NK-92 (cell line): ENCODE data around the gene ENPP6.

Experiments
- DNase-seq: peaks from one replicate; lab custom pipeline; 2025; ENCODE audit not compliant: unreplicated experiment; lab: John Stamatoyannopoulos, UW

Gene ENPP6

DNA sequence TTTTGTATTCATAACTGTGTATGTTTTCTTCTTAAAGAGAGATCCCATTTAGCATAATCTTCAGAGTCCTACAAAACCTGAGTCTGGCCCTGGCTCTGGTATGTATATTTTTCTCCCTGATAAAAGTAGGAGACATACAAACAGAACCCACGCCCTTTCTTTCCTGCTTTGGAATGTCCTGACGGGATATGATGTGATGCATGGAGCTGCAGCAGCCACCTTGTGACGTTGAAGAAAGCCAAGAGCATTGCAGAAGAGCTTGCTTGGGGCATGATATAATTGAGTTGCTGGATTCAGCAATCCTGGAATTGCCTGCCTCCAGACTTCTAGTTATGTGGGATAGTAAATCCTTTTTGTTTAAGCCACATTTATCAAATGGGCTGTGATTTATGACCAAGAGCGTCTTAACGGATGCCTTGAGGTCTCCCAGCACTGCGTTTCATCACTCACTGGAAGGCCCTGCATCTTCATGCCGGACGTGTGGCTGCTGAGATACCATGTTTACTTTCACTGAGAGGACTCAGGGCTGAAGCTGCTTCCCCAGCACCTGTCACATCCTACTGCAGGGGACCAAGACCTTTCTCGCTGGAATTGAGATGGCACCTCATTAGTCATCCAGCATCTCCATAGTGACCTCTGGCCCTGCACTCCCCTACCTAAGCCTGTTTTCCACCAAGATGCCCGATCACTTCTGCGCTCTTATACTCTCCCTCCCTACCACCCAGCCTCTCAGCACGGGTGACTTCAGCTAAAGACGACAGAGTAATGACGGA lies 107.0 kb downstream of the ENPP6 start:
- no peak for DNase-seq

DNA sequence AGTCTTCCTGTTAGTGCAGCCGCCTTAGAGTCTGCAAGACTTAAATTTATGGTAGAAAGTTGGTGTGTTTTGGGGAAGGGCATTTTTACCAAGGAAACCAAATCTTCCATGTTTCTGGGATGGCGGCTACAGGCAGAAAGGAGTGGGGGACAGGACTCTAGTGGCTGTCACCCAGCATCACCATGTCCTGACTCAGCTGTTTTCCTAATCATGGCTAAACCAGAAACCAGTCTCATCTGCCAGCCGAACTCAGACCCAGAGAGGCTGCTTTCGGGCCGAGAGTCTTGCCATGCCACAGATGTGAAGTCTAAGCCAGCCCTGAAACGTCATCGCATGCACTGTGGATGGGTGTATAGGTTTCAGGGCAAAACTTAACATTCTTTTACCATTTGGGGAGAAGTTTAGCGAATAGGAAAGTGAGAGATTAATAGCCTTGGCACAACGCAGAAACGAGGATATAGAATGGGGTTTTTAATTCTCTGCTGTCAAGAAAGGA lies 109.6 kb downstream of the ENPP6 start:
- DNase-seq: no peak

DNA sequence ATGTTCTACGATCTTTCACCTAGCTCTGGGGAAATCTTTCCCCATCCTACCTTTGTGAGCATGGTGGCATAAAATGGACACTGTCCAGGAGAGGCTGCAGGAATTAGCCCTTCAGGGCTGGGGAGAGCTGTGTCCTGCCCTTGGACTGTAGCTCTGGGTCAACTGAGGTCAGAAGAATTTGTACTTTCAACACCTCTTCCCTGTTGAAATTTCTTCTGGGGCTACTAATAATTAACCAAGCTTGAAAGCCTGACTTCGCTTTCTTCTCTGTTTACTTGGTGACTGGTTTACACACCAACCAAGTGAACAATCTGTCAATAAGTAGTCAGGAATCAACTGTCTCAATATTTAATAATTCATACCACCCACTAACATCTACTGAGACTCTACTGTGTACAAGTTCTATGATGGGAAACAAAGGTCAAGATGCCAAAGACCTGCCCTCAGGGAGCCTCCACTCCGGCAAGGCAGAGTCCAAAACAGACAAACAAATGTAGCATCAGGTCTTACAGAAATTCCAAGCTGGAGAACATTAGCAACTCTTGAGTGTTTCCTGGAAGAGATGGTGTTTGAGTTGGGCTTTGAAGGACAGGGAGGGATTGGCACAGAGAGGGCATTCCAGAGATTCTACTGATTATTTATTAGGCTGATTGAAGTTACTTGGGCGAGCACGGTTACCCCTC lies 113.1 kb downstream of the ENPP6 start:
- no peak for DNase-seq

DNA sequence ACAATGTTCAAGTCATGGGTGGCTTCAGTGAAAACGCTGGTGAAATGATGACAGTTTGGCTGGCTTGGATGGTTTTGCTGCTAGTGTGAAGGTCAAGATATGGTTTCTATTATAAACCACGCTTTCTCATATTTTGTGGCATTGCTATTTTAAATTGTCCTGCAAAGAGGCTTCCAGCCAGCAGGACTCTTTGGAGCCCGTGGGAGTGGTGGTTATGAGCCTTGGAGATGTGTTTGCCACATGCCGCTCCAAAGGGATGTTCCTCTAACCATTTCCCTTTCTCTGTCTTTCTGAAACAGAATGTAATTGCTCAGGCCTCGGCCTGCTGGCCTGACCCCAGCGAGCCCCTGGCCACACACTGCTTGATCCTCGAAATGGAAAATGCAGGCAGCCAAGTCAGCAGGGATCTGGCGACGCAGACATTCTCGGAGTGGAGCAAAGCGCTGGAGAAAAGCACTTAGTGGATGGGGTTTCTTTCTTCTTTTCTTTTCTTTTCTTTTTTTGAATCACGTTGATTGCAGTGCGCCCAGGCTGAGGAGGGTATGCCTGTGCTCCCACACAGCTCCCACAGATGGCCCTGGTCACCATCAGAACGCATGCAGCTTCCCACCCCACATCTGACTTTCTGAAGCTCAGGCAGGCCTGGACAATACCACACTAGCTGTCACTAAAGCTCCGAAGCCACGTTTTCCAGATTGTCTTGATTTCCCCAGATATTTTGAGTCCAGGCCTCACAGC lies 114.0 kb downstream of the ENPP6 start:
- DNase-seq: no peak

DNA sequence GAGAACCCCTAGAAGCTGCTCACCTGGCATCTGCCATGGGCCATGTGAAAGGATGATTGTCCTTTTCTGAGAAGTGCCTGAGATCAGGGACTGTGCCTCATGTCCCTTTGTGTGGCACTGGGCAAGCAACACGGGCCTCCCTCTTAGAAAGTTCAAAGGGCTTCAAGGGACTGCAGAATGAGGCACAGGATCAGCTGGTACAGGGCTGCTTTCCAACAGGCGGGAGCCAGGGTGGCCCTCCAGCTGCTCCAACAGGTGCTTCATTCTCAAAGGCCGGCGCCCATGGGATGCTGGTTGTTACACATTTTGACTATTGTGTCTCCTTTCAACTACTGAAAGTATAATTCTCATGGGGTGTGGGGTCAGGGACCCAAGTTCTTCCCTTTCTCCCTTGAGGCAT lies 114.7 kb downstream of the ENPP6 start:
- DNase-seq: no peak

DNA sequence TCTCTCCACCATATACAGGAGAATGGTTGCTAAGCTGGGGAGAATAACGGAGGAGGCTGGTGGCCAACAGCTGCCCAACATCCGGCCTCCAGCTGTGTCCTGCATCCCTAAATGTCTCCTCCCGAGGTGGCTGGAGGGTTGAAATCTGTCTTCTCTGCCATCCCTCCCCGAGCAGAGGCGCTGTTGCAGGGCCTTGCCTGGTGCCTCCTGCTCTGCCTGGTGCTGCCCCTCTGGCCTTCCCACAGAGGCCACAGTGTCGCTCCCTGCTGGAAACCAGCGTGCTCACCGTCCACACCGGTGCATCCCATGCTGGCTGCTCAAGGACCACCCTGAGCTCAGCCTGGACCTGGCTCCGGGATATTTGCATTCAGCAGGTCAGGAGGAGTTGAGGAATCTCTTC lies 115.2 kb downstream of the ENPP6 start:
- no peak for DNase-seq

DNA sequence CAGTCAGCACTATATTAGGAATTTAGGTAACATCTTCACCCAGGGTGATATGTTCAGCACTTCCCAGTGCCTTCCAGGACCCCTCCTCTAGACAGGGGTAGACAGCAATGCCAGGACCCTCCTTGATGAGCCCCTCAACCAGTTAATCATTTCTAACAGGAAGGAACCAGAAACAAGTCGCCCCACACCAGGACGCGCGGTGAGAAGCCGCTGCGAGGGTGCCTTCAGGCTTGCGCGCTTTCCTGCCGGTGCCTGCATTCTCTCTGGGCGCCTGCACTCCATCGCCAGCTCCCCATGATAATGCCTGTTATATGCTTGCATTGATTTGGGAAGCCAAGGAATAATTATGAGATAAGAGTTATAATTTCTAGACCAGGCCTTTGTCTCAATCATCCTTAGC lies 116.0 kb downstream of the ENPP6 start:
- no peak for DNase-seq

DNA sequence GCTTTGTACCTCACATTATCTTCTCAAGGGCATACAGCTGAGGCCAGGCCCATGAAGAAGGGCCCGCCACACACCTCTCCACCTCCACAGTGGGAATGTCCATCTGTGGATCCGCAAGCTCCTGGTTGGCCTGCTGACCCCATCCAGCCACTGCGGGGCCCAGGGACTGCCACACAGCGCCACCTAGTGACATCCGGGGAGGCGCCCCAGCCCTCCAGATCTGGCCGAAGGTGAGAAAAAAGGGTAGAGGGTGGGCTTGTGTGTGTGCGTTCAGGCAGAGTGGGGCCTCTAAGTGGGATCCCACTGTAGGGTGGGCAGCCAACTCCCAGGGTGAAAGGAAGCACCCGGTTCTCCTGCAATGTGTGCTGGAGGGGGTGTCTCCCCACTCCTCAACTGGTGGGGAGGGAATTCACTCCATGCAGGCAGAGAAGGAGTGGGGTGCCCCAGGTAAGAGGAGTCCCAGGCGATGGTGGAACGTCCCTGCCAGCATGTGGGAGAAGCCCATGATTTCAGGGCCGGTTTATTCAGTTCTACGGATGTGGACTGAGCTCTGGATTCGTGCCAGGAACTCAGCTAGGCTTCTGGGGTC lies 117.3 kb downstream of the ENPP6 start:
- no peak for DNase-seq

DNA sequence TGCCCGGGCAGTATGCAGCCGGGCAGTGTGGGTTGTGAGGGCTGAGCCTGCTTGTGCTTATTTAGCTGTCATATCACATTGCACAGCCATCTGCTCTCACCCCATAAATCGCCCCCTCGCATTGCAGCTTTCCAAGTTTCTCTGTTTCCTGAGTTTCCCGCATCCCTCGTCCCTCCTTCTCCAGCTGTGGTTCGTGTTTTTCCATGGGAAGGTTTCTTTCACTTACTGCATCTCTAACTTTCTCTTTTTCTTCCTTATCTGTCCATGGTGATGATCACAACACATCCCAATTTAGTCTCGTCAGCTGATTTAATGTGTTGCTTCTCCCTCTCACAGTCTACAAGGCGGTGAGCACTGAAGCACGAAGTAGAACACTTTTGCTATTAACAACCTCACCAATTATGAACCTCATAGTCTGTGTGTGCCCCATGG lies 118.1 kb downstream of the ENPP6 start:
- no peak for DNase-seq

DNA sequence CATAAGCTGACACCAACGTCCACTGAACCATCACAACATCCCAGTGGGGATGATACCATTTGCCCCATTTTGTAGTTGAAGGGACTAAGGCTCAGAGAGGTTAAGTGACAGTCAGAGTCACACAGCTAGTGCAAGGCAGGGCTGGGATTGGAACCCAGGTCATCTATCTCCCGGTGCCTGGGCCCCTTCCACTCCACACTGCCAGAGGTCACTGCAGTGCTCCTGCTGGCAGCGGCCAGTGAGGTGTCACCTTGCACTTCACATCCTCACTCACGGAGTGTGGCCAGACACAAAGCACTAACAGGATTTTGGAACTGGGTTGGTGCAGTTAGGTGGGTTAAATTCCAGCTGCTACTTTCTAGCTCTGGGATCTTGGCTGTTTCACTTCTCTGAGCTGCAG lies 118.7 kb downstream of the ENPP6 start:
- DNase-seq: no peak

DNA sequence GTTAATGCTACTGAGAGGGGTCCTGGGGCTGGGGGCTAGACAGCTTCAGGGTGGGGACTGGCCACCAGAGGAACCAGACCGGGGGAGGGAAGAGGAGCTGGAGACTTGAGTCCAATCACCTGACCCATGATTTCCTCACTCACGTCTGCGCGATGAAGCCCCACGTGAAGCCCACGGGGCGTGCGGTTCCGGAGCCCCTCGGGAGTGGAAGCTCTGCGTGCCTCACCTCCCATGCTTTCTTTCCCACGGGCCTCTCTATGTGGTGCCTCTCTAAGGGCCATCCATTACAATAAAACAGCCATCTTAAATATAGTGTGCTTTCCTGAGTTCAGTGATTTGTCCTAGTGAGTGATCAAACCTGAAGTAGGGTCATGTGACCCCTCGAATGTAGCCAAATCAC lies 119.9 kb downstream of the ENPP6 start:
- no peak for DNase-seq

DNA sequence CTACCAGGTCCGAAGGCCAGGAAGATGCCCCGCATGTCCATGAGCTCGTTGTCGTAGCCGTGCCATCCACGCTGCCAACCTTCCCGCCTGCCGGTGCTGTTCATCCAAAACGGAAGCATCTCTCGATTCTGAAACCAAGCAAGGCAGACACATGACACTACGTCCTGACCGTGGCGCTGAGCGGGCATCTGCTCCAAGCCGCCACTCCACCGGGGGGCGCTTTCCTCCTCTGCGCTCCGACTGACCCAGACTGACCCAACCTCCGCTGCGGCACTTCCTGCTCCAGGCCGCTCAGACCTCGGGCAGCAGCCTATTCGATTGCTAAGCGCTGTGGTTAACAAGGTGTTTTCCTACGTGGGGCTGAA lies 120.5 kb downstream of the ENPP6 start:
- DNase-seq: no peak

DNA sequence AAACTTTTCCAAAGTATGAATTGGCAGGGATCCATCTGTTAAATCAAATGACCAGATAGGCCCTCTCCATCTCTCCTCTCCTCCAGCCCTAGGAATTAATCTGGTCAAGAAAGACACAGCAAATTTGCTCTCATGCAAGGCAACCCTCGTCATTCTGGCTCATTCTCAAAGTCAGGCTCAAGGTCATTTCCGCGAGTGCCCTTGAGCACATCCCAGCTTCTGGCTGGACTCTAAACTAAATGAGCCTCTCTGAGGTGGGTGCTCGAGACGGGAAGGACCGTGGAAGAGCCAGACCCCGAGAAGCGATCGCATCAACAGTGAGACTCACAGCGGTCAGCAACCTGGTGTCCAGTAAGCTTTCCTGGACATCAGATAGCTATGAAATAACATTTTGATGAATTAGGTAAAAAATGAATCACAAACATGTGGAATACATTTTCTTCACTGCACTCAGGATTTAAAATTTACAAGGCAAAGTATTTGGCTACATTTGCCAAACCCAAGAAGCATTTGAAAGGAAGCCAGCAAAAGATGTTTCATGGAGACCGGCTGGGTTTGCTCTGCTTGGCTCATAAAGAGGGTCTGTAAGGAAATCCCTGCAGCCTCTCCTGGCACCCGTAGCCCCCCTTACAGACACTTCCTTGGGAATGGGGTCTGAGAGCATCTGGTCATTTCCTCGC lies 121.0 kb downstream of the ENPP6 start:
- DNase-seq: no peak

DNA sequence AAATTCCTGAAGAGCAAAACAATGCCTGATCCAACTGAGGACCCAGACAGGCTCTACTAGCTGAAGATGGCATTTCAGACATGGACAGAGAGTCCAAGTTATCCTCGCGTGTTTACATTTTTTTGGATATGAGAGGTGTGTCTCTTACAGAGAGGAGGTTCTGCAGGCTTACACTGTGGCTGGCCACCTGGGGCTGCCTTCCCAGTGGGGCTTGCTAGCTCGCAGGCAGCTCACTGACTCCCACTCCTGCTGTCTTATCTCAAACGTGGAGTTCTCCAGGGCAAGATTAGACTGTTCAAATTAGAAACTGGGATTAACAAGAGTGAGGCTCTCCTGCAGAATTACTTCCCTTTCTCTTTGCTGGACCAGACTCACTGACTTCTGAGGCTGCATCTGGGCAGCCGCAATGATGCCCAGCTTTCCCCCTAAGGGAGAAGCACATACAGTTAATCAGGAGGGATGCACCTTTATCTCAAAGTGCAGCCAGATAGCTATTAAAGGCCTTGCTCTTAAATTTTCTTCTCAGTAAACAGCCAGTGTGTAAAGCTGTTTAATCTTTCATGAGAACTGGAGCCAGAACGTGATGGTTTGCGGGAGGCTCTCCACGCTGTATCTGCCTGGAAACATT lies 123.0 kb downstream of the ENPP6 start:
- no peak for DNase-seq

DNA sequence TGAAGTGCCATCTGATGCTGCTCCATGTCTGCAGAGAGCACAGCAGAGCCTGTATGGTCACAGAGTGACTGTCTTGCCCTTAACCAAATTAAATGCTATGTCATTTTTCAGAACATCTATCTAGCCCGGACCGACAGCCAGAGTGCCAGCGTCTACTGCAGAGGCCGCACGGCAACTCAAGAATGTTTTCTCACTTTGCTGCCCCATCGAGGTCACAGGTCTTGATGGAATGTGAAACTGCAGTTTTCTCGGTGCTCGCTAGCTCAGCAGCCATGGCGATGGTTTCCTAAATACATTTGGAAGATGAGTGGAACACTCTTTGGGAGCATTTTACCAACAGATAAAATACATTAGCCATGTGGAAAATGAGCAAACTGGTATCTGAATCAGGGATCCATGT lies 125.7 kb downstream of the ENPP6 start:
- no peak for DNase-seq

DNA sequence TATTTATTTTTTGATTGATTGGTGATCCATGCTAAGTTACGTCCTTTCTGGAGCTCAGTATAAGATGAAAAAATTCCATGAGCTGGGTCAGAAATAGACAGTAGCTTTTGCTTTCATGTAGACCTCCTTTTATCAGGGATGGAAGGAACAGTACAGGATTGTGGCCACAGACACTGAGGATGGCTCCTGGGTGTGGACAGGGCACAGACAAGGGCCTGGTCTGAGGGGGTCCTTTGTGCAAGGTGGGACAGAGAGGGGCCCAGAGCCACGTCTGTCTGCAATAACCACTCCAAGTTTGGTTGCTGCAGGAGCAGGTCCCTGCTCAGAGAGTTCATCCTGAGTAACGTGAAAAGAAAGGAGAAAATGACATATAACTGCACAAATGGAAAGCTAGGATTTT lies 127.1 kb downstream of the ENPP6 start:
- no peak for DNase-seq

DNA sequence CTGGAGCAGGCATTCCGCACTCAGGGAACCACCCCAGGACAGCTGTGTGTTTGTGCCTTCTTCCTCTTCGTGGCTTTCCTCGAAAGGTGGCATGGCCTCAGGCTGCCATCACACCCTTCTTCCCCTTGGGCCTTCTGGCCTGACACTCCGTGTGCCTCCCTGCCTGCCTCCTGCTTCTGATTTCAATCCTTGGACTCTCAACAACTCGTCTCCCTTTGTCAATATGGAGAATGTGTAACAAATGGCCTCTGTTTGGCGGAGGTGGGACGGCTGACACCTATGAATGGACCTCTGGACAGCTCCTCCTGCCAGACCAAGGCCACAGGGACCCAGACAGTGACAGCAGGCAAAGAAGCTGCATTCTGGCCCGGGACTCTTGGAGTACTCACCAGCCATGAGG lies 137.0 kb downstream of the ENPP6 start:
- no peak for DNase-seq

DNA sequence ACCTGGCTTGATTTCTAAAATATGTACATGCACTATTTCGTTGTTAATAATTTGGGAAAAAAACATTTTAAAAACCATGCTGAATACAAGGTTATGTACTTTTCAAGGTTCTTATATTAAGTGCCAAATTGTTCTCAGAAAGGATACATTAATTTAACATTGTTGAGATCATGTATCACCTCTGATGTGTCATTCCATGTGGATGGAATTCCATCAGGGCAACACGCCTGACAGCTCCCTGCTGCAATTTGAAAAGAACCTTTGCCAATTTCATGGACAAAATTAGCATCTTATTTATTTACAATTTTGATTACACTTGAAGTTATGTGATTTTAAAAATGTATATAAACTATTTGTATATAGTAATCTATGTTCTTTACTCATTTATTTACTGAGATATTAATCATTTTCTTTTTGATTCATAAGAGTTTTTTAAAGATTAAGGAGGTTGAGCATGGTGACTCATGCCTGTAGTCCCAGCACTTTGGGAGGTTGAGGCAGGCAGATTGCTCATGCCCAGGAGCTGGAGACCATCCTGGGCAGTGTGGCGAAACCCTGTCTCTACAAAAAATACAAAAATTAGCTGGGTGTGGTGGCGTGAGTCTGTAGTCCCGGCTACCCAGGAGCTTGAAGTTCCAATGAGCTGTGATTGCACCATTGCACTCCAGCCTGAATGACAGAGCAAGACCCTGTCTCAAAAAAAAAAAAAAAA lies 142.8 kb downstream of the ENPP6 start:
- DNase-seq: no peak

DNA sequence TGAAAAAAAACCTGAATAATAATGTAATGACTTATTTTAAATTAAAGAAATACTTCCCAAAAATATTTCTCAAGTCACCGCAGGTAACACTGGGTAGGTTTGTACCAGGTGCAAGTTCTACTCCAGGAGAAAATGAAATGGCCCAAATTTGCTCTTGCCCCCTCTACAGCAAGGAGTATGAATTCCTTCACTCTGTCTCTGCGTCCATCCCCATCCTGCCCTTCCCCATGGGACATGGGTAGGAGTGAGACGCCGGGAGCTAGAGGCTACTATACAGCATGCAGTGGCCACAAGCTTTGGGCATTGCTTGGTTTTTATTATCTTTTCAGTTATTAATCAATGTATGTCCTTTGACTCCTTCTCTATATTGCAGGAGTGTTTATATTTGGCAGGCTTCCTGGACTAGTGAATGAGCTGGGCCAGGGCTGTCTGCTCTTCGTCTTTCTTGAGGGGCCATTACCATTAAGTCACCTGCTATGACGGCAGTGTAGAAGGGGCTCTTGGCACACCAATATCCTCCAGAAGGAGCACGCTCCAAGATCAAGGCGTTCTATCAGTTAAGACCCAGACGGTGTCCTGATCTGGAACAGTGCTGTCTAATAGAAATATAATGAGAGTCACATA lies 149.6 kb downstream of the ENPP6 start:
- DNase-seq: no peak
